Glomerular endothelial cell (primary cell): ENCODE data around the gene MAP2K5. TPM values are rescaled to one million over a fixed set of nuclear protein-coding genes. Genes with fewer than 3 reads are reported as not detected.

Experiments used
- DNase-seq: peaks from one replicate; pipeline ENCODE4 v3.0.0-alpha.2; 2011; ENCODE audit warnings: low read depth, low spot score; ENCODE audit errors: extremely low read depth
- total RNA-seq: library from RNA; depleted of rRNA; stranded (reverse); fragments of >200 nt; gene quantifications from 2 replicates; pipeline ENCODE4 v1.2.3, GENCODE V29; 2015

Gene MAP2K5
- total RNA-seq, 1 donor from 2014 or later: 9.8 TPM

DNA sequence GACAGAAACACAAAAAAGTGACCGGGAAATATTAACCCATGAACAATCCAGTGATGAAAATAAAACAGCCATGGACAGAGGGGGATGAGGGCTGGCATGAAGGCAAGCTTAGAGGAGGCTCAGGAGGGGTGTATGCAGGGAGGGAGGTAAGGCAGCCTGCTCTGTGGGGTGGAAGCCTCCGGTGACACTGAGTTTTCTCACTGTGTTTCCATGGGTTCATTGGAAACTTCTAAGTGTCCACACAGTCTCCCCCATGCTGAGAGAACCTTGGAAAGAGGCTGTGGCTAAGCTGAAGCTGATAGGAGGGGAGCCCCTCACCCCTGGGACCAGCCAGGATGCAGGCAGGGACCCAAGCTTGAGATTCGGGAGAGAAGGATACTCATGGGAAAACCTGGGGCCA lies 276.0 kb downstream of the MAP2K5 start:
- no peak for DNase-seq

GRCh38 chr15:67819636-67820035 lies 277.1 kb downstream of the MAP2K5 start:
- DNase-seq: no peak

DNA sequence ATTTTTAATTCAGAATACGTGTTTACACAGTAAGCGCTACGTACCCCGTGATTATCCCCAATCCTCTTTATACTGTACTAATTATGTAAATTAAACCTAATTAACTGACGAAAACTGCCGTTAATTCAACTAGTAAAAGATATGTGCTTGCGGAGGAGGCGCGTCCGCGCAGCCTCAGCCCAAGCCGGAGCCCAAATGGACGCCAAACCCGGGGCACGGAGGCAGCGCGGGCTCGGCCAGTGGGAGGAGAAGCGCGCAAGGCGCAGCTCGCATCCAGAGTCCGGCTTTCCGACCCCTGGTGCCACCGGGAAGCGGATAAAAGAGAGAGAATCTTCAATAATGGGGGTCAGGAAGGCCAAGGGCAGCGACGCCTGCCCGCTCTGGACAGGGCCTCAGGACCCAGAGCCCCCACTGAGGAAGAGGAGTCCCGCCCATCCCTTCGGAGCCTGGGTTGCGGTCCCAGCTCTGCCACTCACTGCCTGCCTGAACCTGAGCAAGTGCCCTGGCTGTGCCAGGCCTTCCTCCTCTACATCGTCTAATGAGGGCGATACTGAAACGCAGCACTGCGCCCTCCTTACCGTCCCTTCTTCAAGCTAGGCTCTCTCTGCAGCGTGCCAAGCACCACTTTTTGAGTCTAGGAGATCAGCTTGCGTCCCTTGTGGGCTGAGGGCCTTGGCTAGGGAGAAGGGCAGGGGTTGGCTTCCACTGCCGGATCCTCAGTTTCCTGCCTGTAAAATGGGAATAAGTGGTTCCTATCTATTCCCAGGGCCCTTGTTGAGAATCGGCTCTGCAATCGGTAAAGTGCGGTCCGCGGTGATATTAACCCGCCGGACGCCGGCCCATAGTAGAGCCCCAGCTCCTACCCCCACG lies 277.9 kb downstream of the MAP2K5 start:
- no peak for DNase-seq

GRCh38 chr15:67820992-67821783 lies 278.7 kb downstream of the MAP2K5 start:
- DNase-seq: no peak

DNA sequence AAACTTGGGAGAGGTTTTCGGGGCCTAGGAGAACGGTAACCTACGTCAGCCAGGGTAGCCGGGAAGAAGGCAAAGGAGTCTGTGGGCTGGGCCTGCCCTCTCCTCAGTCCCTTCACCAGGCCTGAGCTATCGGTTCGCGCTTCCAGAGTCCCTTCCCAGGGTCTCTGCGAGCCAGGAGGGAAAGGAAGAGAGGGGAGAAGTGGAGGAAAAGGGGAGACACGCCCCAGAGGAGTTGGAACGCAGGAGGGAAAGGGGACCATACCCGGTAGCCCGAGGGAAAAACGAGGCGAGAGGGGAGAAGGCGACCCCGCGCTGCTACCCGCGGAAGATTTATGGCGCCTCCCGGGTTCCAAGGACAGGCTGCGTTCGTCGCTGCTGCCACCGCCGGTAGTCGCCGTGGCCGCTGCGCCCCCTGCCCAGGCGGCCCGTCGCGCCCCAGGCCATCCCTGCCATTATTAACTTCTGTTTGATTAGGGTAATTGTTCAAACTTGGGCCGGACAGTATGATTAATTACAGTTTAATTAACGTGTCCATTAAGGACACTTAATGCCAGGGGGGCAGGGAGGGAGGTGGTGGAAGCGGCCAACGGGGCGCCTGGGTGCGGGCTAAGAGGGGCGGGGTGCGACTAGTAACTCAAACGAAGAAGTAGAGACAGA lies 279.4 kb downstream of the MAP2K5 start:
- no peak for DNase-seq

DNA sequence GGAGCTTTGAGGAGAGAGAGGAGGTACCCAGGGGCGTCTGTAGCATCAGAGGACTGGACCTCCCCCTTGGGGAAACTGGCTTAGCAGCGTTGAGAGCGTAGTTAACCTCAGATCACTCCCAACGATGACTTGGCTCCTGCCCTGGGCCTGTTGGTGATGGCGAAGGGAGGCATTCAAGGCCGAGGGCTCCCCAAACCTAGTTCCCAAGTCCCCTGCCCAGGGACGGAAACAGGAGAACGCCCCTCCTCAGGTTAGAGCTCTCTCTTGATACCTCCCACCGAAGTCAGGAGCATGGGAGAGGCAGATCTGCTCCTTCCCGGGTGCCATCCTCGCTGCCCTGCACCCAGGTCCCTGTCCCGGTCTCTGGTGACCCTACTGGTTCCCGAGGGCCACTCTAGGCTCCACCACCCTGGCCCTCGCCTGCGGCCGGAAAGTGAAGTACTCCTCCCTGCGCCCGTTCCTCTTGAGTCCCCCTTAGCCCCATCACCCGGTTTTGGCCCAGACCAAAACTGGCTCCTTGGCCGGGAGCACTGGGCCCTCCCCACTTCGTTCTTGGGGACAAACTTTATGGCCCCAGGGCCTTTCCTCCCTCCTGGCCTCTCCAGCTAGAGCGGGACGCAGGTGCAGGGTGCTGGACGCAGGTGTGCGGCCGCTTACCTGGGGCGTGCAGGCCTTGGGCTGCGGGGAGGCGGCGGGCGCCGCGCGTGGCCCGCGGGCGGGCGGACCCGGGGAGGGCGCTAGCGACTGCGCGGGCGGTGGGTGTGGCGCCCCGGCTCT lies 280.2 kb downstream of the MAP2K5 start:
- no peak for DNase-seq

GRCh38 chr15:67823314-67824196 lies 281.1 kb downstream of the MAP2K5 start:
- DNase-seq: no peak

DNA sequence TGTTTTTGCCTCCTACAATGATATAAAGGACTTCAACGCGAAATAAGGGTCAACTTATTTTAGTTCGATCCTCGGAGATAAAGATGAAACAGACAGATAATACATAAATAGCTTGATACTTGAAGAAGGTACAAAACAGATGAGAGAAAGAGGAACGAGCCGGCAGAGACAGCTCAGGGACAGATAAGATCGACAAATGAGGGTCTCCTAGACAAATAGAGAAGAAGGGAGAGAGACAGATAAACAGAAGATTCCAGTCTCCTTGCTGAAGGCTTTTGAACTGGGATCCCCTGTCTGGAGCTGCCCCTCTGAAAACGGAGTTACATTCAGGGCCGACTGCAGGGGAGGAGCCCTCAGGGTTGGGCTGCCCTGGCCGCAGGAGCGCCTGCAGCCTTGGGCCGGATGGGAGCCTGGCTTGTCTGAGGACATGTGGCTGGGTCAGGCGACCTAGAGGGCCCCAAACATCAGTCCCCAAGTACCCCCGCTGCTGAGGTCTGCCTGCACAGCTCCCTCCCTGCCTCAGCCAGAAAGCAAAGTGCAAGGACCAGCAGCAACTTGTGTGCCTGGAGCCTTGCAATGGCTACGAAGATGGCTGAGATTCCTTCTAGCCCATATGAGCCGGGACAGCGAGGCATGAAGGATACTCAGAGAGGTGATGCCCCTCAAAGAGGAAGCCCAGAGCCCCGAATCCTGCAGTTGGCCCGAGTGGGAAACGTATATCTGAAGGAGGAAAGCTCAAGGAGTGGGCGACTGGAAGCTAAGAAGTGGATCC lies 281.9 kb downstream of the MAP2K5 start:
- DNase-seq: no peak

DNA sequence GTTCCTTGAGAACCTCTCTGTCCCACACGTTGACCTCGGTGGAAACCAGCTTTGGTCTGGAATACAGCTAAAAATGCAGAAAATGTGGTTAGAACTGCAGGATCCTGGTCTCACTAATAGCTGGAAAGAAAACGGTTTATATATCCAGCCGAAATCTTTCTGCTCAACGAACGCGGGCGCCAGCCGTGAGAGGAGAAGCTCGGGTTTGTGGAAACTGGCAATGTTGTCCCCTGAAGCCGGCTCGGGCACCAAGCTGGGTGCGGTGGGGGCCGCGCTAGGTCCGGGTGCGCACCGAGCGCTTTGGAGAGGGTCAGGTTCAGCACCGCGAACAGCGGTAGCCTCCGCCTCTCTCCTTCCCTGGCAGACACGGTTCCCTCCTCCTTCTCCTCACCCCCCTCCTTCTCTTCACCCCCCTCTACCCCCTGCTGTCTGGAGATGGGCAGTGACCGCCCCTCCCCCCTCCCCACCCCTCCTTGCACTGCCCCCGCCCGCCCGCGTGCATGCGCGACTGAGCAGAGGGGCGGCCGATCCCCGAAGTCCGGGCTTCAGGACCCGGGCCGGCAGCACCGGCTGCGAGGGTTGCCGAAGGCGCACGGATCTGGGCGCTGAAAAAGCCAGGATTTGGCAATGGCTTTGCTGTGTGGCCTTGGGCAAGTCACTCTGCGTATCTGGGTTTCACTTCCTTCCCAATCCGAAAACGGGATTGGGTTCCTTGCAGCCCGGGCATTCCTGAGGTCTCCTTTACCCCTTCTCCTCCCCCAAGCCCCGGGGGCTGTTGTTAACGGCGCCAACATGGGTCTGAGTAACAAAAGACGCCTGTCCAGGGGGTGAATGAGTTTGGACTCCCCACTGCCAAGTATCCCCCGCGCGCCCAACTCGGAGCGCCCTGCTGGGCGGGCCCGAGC lies 282.7 kb downstream of the MAP2K5 start, which contains the start of gene SKOR1:
SKOR1 (plus strand) TSS at position 534 of the 905 bp plus-strand sequence; CDS start at position 628, 94 bp downstream.
- DNase-seq: no peak

GRCh38 chr15:67825881-67826716 lies 283.6 kb downstream of the MAP2K5 start:
- no peak for DNase-seq

DNA sequence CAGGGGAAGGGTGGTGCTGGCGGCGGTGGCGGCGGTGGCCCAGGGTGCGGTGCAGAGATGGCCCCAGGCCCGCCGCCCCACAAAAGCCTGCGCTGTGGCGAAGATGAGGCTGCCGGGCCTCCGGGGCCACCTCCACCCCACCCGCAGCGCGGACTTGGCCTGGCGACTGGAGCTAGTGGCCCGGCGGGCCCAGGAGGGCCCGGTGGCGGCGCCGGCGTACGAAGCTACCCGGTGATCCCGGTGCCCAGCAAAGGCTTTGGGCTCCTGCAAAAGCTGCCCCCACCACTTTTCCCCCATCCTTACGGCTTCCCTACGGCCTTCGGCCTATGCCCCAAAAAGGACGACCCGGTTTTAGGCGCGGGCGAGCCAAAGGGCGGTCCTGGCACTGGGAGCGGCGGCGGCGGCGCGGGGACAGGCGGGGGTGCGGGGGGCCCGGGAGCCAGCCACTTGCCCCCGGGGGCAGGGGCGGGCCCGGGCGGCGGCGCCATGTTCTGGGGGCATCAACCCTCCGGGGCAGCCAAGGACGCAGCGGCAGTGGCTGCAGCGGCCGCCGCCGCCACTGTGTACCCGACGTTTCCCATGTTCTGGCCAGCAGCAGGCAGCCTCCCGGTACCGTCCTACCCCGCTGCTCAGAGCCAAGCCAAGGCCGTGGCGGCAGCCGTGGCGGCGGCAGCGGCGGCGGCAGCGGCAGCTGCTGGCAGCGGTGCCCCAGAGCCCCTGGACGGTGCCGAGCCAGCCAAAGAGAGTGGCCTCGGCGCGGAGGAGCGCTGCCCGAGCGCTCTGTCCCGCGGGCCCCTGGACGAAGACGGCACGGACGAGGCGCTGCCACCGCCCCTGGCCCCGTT lies 284.4 kb downstream of the MAP2K5 start:
- DNase-seq: no peak

- DNase-seq: no peak
Measured at GRCh38 chr15:67827562-67828277, 285.2 kb downstream of the MAP2K5 start.

DNA sequence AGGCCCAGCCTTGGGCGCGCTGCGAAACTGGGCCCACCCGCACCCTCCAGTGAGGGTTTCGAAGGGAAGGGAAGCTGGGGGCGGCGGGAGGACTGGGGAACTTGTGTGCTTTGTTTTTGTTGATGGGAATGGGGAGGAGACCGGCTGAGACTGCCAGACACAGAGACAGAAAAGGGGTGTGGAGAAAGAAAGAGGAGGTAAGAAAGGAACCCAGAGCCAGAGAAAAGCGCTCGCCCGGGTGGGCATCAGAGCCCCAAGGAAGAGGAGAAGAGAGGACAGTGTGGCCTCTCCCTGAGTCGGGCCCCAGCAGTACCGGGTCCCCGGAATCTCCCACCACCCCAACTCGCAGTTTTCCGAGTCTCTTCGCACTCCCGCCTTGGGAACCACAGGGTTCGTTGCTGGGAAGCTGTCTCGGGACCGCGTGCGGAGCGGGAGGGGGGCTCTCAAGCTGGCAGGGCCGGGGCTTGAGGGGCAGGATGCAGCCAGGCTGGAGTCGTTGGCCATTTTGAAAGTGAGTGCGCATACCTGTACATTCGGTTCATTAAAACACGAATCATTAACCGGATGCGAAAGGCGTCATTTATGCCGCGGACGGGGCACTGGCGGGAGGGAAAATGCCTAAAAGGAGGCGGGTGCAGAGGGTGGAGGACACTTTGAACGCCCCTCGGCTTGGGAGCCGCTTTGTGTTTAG lies 285.9 kb downstream of the MAP2K5 start:
- DNase-seq: no peak

DNA sequence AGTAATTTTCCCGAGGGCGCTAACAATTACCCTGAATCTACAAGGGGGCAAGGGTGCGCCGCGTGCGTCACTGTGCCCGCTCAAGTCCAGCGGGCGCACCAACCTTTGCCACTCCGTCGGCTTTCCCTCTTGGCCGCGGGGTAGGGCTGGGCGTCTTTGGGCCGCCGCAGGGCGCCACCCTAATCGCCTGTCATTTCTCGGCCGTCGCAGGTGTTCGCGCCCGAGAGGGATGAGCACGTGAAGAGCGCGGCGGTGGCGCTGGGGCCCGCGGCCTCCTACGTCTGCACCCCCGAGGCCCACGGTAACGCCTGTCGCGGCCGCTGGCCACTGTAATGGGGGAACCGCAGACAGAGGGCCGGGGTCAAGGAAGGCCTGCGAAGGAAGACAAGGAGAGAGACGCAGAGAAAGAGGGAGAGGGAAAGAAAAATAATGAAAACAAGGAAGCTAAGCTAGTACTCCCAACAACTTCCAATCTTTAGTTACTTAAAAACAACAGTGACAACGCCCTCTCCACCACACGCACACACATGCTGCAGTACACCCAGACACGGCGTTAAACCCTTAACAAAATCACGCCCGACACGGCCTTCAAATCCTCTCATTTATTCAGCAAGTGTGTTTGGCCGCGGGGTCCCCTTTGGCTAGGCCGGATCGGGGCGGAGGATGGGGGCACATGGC lies 286.6 kb downstream of the MAP2K5 start:
- DNase-seq: no peak
